HCT116 (cell line): ENCODE data around the gene PLA2G2D.

ENCODE experiments used
- CTCF ChIP-seq, 3 experiments: fragments of 200-600 bp in 1 of 3; sonication (generic) in 1 of 3; IDR thresholded peaks in 2 of 3; conservative IDR thresholded peaks in 1 of 3; 2 replicates each; pipeline ENCODE4 v1.5.1; 2012 to 2017; ENCODE audit warnings: low read depth in 2 of 3, low read length in 2 of 3, antibody characterized with exemption in 1 of 3, borderline replicate concordance in 1 of 3, control low read depth in 1 of 3, mild to moderate bottlenecking in 1 of 3, mixed read lengths in 1 of 3, mixed run types in 1 of 3, moderate library complexity in 1 of 3; ENCODE audit not compliant: insufficient read depth in 1 of 3
- EZH2 ChIP-seq: fragments of 200-600 bp; sonication (generic); IDR thresholded peaks from 2 replicates; pipeline ENCODE4 v1.6.1; 2017; ENCODE audit warnings: antibody characterized with exemption, mixed run types
- EZH2phosphoT487 ChIP-seq: fragments of 200-600 bp; IDR thresholded peaks from 2 replicates; pipeline ENCODE4 v1.6.1; 2018; ENCODE audit warnings: antibody characterized with exemption, borderline replicate concordance
- POLR2A ChIP-seq: IDR thresholded peaks from 2 replicates; pipeline ENCODE4 v1.7.0; 2011; ENCODE audit warnings: borderline replicate concordance; ENCODE audit not compliant: insufficient read depth, insufficient read length; ENCODE audit errors: extremely low read depth
- POLR2AphosphoS5 ChIP-seq: IDR thresholded peaks from 2 replicates; pipeline ENCODE4 v1.6.1; 2011; ENCODE audit warnings: mild to moderate bottlenecking, low read depth, low read length, moderate library complexity
- RAD21 ChIP-seq: IDR thresholded peaks from 2 replicates; pipeline ENCODE4 v1.6.1; 2012; ENCODE audit warnings: low read depth, mild to moderate bottlenecking
- ZNF274 ChIP-seq: fragments of 200-500 bp; sonication (Bioruptor generic); IDR thresholded peaks from 2 replicates; pipeline ENCODE4 v1.6.1; 2014; ENCODE audit warnings: mild to moderate bottlenecking, low read depth, low read length, inconsistent platforms
- TF ChIP-seq, protein P1 (sequence below): IDR thresholded peaks from 2 replicates; pipeline ENCODE4 v1.6.1; 2012; ENCODE audit warnings: low read depth
- TF ChIP-seq, protein P2 (sequence below): IDR thresholded peaks from 2 replicates; pipeline ENCODE4 v1.6.1; 2012

DNA sequence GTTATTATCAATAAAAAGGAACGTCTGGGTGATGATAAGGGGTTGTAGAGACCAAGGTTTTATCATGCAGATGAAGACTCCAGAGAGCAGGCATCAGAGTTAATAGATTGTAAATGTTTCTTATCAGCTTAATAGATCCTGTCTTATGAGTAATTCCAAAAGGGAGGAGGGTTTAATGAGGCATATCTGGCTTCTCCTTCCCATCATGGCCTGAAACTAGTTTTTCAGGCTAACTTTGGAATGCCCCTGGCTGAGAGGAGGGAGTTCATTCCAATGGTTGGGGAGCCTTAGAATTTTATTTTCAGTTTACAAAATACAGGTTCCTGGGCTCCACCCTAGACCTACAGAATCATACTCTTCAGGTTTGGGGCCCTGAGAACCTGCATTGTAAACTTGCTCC is 13.5 kb downstream of the PLA2G2D start:
- TF ChIP-seq POLR2A, result no peak
- TF ChIP-seq CTCF (IDR thresholded peaks at IDR 0.05 in 2 of 3, conservative IDR thresholded peaks at IDR 0.05 in 1 of 3; ENCODE audit: borderline replicate concordance in 1 of 3, insufficient read depth in 1 of 3, low read depth in 2 of 3, low read length in 2 of 3), result no peak
- no peak for TF ChIP-seq ZNF274
- TF ChIP-seq, protein P1, sequence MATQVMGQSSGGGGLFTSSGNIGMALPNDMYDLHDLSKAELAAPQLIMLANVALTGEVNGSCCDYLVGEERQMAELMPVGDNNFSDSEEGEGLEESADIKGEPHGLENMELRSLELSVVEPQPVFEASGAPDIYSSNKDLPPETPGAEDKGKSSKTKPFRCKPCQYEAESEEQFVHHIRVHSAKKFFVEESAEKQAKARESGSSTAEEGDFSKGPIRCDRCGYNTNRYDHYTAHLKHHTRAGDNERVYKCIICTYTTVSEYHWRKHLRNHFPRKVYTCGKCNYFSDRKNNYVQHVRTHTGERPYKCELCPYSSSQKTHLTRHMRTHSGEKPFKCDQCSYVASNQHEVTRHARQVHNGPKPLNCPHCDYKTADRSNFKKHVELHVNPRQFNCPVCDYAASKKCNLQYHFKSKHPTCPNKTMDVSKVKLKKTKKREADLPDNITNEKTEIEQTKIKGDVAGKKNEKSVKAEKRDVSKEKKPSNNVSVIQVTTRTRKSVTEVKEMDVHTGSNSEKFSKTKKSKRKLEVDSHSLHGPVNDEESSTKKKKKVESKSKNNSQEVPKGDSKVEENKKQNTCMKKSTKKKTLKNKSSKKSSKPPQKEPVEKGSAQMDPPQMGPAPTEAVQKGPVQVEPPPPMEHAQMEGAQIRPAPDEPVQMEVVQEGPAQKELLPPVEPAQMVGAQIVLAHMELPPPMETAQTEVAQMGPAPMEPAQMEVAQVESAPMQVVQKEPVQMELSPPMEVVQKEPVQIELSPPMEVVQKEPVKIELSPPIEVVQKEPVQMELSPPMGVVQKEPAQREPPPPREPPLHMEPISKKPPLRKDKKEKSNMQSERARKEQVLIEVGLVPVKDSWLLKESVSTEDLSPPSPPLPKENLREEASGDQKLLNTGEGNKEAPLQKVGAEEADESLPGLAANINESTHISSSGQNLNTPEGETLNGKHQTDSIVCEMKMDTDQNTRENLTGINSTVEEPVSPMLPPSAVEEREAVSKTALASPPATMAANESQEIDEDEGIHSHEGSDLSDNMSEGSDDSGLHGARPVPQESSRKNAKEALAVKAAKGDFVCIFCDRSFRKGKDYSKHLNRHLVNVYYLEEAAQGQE, result no peak
- no peak for TF ChIP-seq POLR2AphosphoS5
- TF ChIP-seq, protein P2, sequence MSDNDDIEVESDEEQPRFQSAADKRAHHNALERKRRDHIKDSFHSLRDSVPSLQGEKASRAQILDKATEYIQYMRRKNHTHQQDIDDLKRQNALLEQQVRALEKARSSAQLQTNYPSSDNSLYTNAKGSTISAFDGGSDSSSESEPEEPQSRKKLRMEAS, result no peak
- no peak for TF ChIP-seq EZH2
- no peak for TF ChIP-seq RAD21
- TF ChIP-seq EZH2phosphoT487, result no peak
